ENCODE measurements around the gene COPS9.

COPS9 gene

GRCh38 chr2:240089306-240089705 is 46.8 kb downstream of the COPS9 start:
- Histone ChIP-seq H3K9ac (ENCODE audit: low read depth, low read length) (no peak overlapping the region), H3K4me2 (ENCODE audit: low read length) (no peak overlapping the region), H3K36me3 (ENCODE audit: insufficient read depth, low read length) (no peaks in the 10 kb centered on the region), H3K4me3 (ENCODE audit: low read length) (no peak overlapping the region), H3K4me1 (ENCODE audit: control insufficient read depth, insufficient read depth, low read length) (no peaks in the 10 kb centered on the region), H3K27me3 (ENCODE audit: control insufficient read depth, insufficient read depth, low read length) (peaks cover 17% of the 10 kb centered on the region), H3K9me3 (replicated peaks; ENCODE audit: low read length) (no peaks in the 10 kb centered on the region)

- no peak overlapping the region for H3K9ac ChIP-seq (ENCODE audit: low read depth, low read length)
- no peak overlapping the region for H3K4me2 ChIP-seq (ENCODE audit: low read length)
- no peaks in the 10 kb centered on the region for H3K4me1 ChIP-seq (ENCODE audit: control insufficient read depth, insufficient read depth, low read length)
- H3K4me3 ChIP-seq (ENCODE audit: low read length): no peak overlapping the region
- H3K27me3 ChIP-seq (ENCODE audit: control insufficient read depth, insufficient read depth, low read length): peaks cover 12% of the 10 kb centered on the region
- H3K9me3 ChIP-seq (replicated peaks; ENCODE audit: low read length): no peaks in the 10 kb centered on the region
- no peaks in the 10 kb centered on the region for H3K36me3 ChIP-seq (ENCODE audit: insufficient read depth, low read length)
Observed at GRCh38 chr2:240086563-240086962, 49.5 kb downstream of the COPS9 start.
